Measurements from ENCODE around the gene CUTC.

The CUTC gene

DNA sequence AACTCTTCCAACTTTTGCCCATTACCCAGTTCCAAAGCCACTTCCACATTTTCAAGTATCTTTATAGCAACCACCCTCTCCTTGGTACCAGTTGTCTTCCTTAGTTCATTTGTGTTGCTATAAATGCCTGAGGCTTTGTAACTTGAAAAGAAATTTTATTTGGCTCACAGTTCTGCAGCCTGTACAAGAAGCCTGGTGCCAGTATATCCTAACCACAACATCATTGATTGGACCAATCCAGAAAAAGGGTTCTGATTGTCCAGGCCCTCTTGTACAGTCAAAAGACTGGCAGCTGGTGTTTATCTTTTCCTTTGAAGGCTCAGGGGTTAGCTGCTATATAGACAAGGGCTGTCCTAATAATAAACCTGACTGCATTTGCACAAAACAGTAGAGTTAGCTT, 29.3 kb downstream of the CUTC start:
- no peak for ATAC-seq
- TF ChIP-seq CSDC2 (CRISPR knock-in tag; IDR thresholded peaks at IDR 0.05) (no peak), BACH2 (CRISPR knock-in tag; IDR thresholded peaks at IDR 0.05; ENCODE audit: borderline replicate concordance) (no peak), RARB (CRISPR knock-in tag; IDR thresholded peaks at IDR 0.05) (no peak), GLIS3 (CRISPR knock-in tag; IDR thresholded peaks at IDR 0.05) (no peak), ZNF70 (CRISPR knock-in tag; IDR thresholded peaks at IDR 0.05) (no peak), ZNF8 (CRISPR knock-in tag; IDR thresholded peaks at IDR 0.05) (no peak)
- TF ChIP-seq, protein P1, sequence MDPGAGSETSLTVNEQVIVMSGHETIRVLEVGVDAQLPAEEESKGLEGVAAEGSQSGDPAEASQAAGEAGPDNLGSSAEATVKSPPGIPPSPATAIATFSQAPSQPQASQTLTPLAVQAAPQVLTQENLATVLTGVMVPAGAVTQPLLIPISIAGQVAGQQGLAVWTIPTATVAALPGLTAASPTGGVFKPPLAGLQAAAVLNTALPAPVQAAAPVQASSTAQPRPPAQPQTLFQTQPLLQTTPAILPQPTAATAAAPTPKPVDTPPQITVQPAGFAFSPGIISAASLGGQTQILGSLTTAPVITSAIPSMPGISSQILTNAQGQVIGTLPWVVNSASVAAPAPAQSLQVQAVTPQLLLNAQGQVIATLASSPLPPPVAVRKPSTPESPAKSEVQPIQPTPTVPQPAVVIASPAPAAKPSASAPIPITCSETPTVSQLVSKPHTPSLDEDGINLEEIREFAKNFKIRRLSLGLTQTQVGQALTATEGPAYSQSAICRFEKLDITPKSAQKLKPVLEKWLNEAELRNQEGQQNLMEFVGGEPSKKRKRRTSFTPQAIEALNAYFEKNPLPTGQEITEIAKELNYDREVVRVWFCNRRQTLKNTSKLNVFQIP (CRISPR knock-in tag; IDR thresholded peaks at IDR 0.05; ENCODE audit: borderline replicate concordance, low read depth) = no peak

DNA sequence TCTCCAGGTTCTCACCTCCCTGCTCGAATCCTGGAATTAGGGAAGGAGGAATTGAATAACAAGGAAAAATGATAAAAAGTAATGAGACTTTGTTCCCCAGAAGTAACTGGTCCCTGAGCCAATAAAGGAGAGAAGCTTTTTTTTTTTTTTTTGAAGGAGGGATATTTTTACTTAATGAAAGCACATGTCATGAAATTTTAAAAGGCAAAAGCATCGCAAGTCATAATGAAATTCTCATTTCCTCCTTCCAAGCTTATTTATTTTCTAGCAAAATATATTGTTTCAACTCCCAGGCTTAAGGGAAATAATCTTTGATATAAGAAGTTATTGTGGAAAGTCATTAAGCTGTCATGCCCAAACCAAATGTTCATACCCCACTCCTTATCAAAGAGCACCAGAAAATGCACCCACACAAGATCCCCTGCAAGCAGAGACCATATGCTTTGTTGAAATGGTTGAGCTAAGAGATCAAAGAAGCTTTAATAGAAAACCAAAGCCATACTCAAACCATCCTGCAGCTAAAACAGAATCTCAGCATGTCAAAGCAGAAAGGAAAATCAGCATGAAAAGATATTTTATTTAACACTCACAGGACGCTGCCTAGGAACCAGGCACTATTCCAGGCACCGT, 33.8 kb downstream of the CUTC start:
- ATAC-seq = no peak
- TF ChIP-seq ARNTL (CRISPR knock-in tag; IDR thresholded peaks at IDR 0.05; ENCODE audit: borderline replicate concordance, low read depth) (no peak), ZFP30 (CRISPR knock-in tag; IDR thresholded peaks at IDR 0.05) (no peak), GLIS3 (CRISPR knock-in tag; IDR thresholded peaks at IDR 0.05) (no peak), SNAI2 (CRISPR knock-in tag; IDR thresholded peaks at IDR 0.05) (no peak), ZNF565 (CRISPR knock-in tag; conservative IDR thresholded peaks at IDR 0.05; ENCODE audit: low read depth) (no peak), BACH2 (CRISPR knock-in tag; IDR thresholded peaks at IDR 0.05; ENCODE audit: borderline replicate concordance) (no peak), CSDC2 (CRISPR knock-in tag; IDR thresholded peaks at IDR 0.05) (no peak), ZNF70 (CRISPR knock-in tag; IDR thresholded peaks at IDR 0.05) (no peak), ESRRG (CRISPR knock-in tag; IDR thresholded peaks at IDR 0.05) (no peak), RARB (CRISPR knock-in tag; IDR thresholded peaks at IDR 0.05) (no peak), ISL1 (CRISPR knock-in tag; IDR thresholded peaks at IDR 0.05) (no peak), ZNF8 (CRISPR knock-in tag; IDR thresholded peaks at IDR 0.05) (no peak), TCF4 (CRISPR knock-in tag; IDR thresholded peaks at IDR 0.05; ENCODE audit: borderline replicate concordance) (no peak), ZC3H10 (CRISPR knock-in tag; IDR thresholded peaks at IDR 0.05) (no peak), OSR1 (CRISPR knock-in tag; IDR thresholded peaks at IDR 0.05) (no peak)
- TF ChIP-seq, protein P2, sequence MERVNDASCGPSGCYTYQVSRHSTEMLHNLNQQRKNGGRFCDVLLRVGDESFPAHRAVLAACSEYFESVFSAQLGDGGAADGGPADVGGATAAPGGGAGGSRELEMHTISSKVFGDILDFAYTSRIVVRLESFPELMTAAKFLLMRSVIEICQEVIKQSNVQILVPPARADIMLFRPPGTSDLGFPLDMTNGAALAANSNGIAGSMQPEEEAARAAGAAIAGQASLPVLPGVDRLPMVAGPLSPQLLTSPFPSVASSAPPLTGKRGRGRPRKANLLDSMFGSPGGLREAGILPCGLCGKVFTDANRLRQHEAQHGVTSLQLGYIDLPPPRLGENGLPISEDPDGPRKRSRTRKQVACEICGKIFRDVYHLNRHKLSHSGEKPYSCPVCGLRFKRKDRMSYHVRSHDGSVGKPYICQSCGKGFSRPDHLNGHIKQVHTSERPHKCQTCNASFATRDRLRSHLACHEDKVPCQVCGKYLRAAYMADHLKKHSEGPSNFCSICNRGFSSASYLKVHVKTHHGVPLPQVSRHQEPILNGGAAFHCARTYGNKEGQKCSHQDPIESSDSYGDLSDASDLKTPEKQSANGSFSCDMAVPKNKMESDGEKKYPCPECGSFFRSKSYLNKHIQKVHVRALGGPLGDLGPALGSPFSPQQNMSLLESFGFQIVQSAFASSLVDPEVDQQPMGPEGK (CRISPR knock-in tag; IDR thresholded peaks at IDR 0.05; ENCODE audit: borderline replicate concordance) = no peak
- TF ChIP-seq, protein P3, sequence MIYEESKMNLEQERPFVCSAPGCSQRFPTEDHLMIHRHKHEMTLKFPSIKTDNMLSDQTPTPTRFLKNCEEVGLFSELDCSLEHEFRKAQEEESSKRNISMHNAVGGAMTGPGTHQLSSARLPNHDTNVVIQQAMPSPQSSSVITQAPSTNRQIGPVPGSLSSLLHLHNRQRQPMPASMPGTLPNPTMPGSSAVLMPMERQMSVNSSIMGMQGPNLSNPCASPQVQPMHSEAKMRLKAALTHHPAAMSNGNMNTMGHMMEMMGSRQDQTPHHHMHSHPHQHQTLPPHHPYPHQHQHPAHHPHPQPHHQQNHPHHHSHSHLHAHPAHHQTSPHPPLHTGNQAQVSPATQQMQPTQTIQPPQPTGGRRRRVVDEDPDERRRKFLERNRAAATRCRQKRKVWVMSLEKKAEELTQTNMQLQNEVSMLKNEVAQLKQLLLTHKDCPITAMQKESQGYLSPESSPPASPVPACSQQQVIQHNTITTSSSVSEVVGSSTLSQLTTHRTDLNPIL (CRISPR knock-in tag; IDR thresholded peaks at IDR 0.05; ENCODE audit: low read depth) = no peak
- TF ChIP-seq, protein P4, sequence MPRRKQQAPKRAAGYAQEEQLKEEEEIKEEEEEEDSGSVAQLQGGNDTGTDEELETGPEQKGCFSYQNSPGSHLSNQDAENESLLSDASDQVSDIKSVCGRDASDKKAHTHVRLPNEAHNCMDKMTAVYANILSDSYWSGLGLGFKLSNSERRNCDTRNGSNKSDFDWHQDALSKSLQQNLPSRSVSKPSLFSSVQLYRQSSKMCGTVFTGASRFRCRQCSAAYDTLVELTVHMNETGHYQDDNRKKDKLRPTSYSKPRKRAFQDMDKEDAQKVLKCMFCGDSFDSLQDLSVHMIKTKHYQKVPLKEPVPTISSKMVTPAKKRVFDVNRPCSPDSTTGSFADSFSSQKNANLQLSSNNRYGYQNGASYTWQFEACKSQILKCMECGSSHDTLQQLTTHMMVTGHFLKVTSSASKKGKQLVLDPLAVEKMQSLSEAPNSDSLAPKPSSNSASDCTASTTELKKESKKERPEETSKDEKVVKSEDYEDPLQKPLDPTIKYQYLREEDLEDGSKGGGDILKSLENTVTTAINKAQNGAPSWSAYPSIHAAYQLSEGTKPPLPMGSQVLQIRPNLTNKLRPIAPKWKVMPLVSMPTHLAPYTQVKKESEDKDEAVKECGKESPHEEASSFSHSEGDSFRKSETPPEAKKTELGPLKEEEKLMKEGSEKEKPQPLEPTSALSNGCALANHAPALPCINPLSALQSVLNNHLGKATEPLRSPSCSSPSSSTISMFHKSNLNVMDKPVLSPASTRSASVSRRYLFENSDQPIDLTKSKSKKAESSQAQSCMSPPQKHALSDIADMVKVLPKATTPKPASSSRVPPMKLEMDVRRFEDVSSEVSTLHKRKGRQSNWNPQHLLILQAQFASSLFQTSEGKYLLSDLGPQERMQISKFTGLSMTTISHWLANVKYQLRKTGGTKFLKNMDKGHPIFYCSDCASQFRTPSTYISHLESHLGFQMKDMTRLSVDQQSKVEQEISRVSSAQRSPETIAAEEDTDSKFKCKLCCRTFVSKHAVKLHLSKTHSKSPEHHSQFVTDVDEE (CRISPR knock-in tag; IDR thresholded peaks at IDR 0.05) = no peak
- TF ChIP-seq, protein P1 (CRISPR knock-in tag; IDR thresholded peaks at IDR 0.05; ENCODE audit: borderline replicate concordance, low read depth) = no peak

DNA sequence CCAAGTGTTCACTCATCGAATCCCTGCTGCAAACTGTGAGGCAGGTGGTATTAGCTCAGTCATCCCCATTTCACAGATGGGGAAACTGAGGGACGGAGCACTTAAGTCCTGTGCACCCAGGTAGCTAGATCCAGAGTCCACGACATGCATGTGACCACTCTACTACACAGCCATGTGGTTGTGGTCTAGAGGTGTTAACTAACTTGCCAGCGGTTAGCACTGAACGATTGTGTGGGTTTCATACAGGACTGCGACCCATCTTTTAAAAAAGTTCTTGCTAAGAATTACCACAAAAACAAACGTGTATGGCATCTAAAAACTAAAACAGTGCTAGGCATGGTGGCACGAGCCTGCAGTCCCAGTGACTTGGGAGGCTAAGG, 34.3 kb downstream of the CUTC start:
- ATAC-seq = no peak
- TF ChIP-seq CSDC2 (CRISPR knock-in tag; IDR thresholded peaks at IDR 0.05) (no peak), RARB (CRISPR knock-in tag; IDR thresholded peaks at IDR 0.05) (no peak), ZFP30 (CRISPR knock-in tag; IDR thresholded peaks at IDR 0.05) (no peak), ZNF8 (CRISPR knock-in tag; IDR thresholded peaks at IDR 0.05) (no peak), SNAI2 (CRISPR knock-in tag; IDR thresholded peaks at IDR 0.05) (no peak), PPARA (CRISPR knock-in tag; IDR thresholded peaks at IDR 0.05; ENCODE audit: borderline replicate concordance) (no peak), ZC3H10 (CRISPR knock-in tag; IDR thresholded peaks at IDR 0.05) (no peak), TOX (CRISPR knock-in tag; IDR thresholded peaks at IDR 0.05; ENCODE audit: borderline replicate concordance) (no peak), OSR1 (CRISPR knock-in tag; IDR thresholded peaks at IDR 0.05) (no peak), ARNTL (CRISPR knock-in tag; IDR thresholded peaks at IDR 0.05; ENCODE audit: borderline replicate concordance, low read depth) (no peak), ISL1 (CRISPR knock-in tag; IDR thresholded peaks at IDR 0.05) (no peak)
- TF ChIP-seq, protein P2 (CRISPR knock-in tag; IDR thresholded peaks at IDR 0.05; ENCODE audit: borderline replicate concordance) = no peak
- TF ChIP-seq, protein P3 (CRISPR knock-in tag; IDR thresholded peaks at IDR 0.05; ENCODE audit: low read depth) = no peak
- TF ChIP-seq, protein P5, sequence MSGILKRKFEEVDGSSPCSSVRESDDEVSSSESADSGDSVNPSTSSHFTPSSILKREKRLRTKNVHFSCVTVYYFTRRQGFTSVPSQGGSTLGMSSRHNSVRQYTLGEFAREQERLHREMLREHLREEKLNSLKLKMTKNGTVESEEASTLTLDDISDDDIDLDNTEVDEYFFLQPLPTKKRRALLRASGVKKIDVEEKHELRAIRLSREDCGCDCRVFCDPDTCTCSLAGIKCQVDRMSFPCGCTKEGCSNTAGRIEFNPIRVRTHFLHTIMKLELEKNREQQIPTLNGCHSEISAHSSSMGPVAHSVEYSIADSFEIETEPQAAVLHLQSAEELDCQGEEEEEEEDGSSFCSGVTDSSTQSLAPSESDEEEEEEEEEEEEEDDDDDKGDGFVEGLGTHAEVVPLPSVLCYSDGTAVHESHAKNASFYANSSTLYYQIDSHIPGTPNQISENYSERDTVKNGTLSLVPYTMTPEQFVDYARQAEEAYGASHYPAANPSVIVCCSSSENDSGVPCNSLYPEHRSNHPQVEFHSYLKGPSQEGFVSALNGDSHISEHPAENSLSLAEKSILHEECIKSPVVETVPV (CRISPR knock-in tag; IDR thresholded peaks at IDR 0.05) = no peak
